HepG2 (cell line): ENCODE measurements around the gene NAA15. TPM values are rescaled to one million over a fixed set of nuclear protein-coding genes. Genes with fewer than 3 reads are reported as not detected.

Experiments
- GABPB1 ChIP-seq: IDR thresholded peaks from 2 replicates; pipeline ENCODE4 v1.6.1; 2016; ENCODE audit warnings: mild to moderate bottlenecking, missing genetic modification reagents, moderate library complexity, missing compliant biosample characterization
- HDAC2 ChIP-seq: sonication (generic); formaldehyde crosslinking; IDR thresholded peaks from 2 replicates; pipeline ENCODE4 v1.4.0; 2020; ENCODE audit warnings: missing genetic modification reagents
- HNRNPLL ChIP-seq: fragments of 200-400 bp; formaldehyde crosslinking; IDR thresholded peaks from 2 replicates; pipeline ENCODE4 v1.6.1; 2017; ENCODE audit warnings: mild to moderate bottlenecking, low read depth, low read length; ENCODE audit not compliant: poor library complexity, severe bottlenecking
- IKZF1 ChIP-seq: fragments of 450-650 bp; IDR thresholded peaks from 2 replicates; pipeline ENCODE4 v1.7.1; 2016
- KMT2A ChIP-seq: sonication (generic); formaldehyde crosslinking; IDR thresholded peaks from 2 replicates; pipeline ENCODE4 v1.4.0; 2020; ENCODE audit warnings: missing genetic modification reagents
- MEIS2 ChIP-seq: sonication (generic); formaldehyde crosslinking; IDR thresholded peaks from 2 replicates; pipeline ENCODE4 v1.9.0; 2021; ENCODE audit warnings: mild to moderate bottlenecking, missing genetic modification reagents
- MZF1 ChIP-seq: sonication (generic); formaldehyde crosslinking; IDR thresholded peaks from 2 replicates; pipeline ENCODE4 v1.8.1; 2023; ENCODE audit warnings: mild to moderate bottlenecking, missing genetic modification reagents, borderline replicate concordance
- NRL ChIP-seq: sonication (generic); formaldehyde crosslinking; IDR thresholded peaks from 2 replicates; pipeline ENCODE4 v1.5.0; 2020; ENCODE audit warnings: missing genetic modification reagents, mild to moderate bottlenecking, moderate library complexity, borderline replicate concordance
- ZNF138 ChIP-seq: sonication (generic); formaldehyde crosslinking; IDR thresholded peaks from 2 replicates; pipeline ENCODE4 v1.5.0; 2020; ENCODE audit warnings: mild to moderate bottlenecking, low read depth, missing genetic modification reagents
- ZNF282 ChIP-seq: fragments of 450-650 bp; IDR thresholded peaks from 2 replicates; pipeline ENCODE4 v1.6.1; 2018; ENCODE audit not compliant: partially characterized antibody
- ZNF431 ChIP-seq: sonication (generic); formaldehyde crosslinking; IDR thresholded peaks from 2 replicates; pipeline ENCODE4 v1.9.0; 2022; ENCODE audit warnings: missing genetic modification reagents, low read depth, mild to moderate bottlenecking, borderline replicate concordance
- ZNF644 ChIP-seq: IDR thresholded peaks from 2 replicates; pipeline ENCODE4 v1.6.1; 2016; ENCODE audit warnings: low read depth
- ZNF713 ChIP-seq: sonication (generic); formaldehyde crosslinking; IDR thresholded peaks from 2 replicates; pipeline ENCODE4 v1.4.0; 2020; ENCODE audit warnings: mild to moderate bottlenecking, missing genetic modification reagents
- ZNF781 ChIP-seq: sonication (generic); formaldehyde crosslinking; IDR thresholded peaks from 2 replicates; pipeline ENCODE4 v1.5.1; 2020; ENCODE audit warnings: borderline replicate concordance, mild to moderate bottlenecking, missing genetic modification reagents; ENCODE audit errors: not compliant biosample characterization
- ZNF879 ChIP-seq: sonication (generic); formaldehyde crosslinking; IDR thresholded peaks from 2 replicates; pipeline ENCODE4 v1.8.1; 2023; ENCODE audit warnings: missing genetic modification reagents
- polyA plus RNA-seq, 8 experiments: library from polyadenylated mRNA; depleted of rRNA in 3 of 8; stranded (reverse) in 7 of 8; unstranded in 1 of 8; fragments of >200 nt; fragmentation: Illumina TruSeq in 4 of 8; extraction: Trizol in 4 of 8; gene quantifications; 2 replicates each; pipeline versions ENCODE4 v1.2.1 to v1.2.3, GENCODE V29; 2011 to 2016; ENCODE audit warnings: low read depth in 4 of 8, missing spikeins in 1 of 8, mixed read lengths in 1 of 8; ENCODE audit not compliant: insufficient read depth in 1 of 8
- total RNA-seq, 5 experiments: library from RNA; depleted of rRNA; stranded (reverse); fragments of >200 nt; fragmentation: Illumina TruSeq; extraction: Trizol; gene quantifications; 2 replicates each; pipeline ENCODE4 v1.2.3, GENCODE V29; 2016; ENCODE audit warnings: low read depth in 1 of 5
- TF ChIP-seq, protein P1 (sequence below): sonication (generic); formaldehyde crosslinking; IDR thresholded peaks from 2 replicates; pipeline ENCODE4 v1.4.0; 2020; ENCODE audit warnings: missing genetic modification reagents, mild to moderate bottlenecking, borderline replicate concordance
- TF ChIP-seq, protein P2 (sequence below): IDR thresholded peaks from 2 replicates; pipeline ENCODE4 v1.6.1; 2016; ENCODE audit warnings: missing compliant biosample characterization, missing genetic modification reagents, borderline replicate concordance
- TF ChIP-seq, protein P3 (sequence below): sonication (generic); formaldehyde crosslinking; IDR thresholded peaks from 2 replicates; pipeline ENCODE4 v1.5.1; 2020; ENCODE audit warnings: mild to moderate bottlenecking, moderate library complexity, missing genetic modification reagents
- TF ChIP-seq, protein P4 (sequence below): sonication (generic); formaldehyde crosslinking; IDR thresholded peaks from 2 replicates; pipeline ENCODE4 v1.8.1; 2022; ENCODE audit warnings: mild to moderate bottlenecking, missing genetic modification reagents
- TF ChIP-seq, protein P5 (sequence below): sonication (generic); formaldehyde crosslinking; conservative IDR thresholded peaks from 2 replicates; pipeline ENCODE4 v1.4.0; 2020; ENCODE audit warnings: missing genetic modification reagents
- TF ChIP-seq, protein P6 (sequence below): sonication (generic); formaldehyde crosslinking; IDR thresholded peaks from 2 replicates; pipeline ENCODE4 v1.8.1; 2023; ENCODE audit warnings: mild to moderate bottlenecking, moderate library complexity, missing genetic modification reagents

Gene NAA15
- total and polyA plus RNA-seq, 2 of the 13 experiments (the other 11 are each of a cell fraction or from before 2014, with no cell fraction given), result 6.2 to 50.2 TPM

DNA sequence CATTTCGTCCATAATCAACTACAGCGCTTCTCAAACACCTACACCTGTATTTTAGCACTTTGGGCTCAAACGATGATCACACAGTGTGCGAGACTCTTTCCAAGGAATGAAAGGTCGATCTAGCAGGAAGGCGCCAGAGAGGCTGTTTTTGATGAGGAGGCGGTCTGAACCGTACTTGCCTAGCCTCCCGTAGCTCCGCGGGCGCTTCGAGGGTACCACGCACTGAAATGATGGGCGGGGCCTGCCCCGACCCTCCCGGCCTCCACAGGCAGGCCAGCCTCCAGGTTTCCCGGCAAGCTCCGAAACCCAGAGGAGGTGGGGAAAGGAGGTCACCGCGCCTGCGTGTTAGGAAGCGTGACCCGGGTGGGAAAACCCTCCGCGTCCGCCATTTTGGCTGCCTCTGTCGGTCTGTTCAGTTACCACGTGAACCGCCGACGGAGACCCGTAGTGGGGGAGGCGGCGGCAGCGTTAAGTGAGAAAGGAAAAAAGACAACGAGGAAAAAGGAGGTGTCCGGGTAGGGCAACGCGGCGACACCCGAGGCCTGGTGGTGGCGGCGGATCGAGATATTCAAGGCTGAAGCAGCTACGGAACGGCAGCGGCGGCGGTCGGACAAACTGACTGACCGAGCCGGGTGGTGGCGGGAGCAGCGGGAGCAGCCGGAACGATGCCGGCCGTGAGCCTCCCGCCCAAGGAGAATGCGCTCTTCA lies at the start of gene NAA15 (continued):
- TF ChIP-seq MEIS2 (CRISPR knock-in tag) (peak; percentile 43; the same call in 1 of the 2 replicates), KMT2A (CRISPR knock-in tag) (peak; percentile 95), ZNF713 (CRISPR knock-in tag) (no peak), NRL (CRISPR knock-in tag) (peak; percentile 84; the same call in 1 of the 2 replicates), HDAC2 (CRISPR knock-in tag) (peak; percentile 57; the same call in 1 of the 2 replicates), ZNF879 (CRISPR knock-in tag) (0 out of 2 replicates have a peak, but pooled peaks have one; percentile 19), ZNF644 (CRISPR knock-in tag) (no peak), ZNF282 (no peak), IKZF1 (no peak), HNRNPLL (peak; percentile 68), ZNF431 (CRISPR knock-in tag) (0 out of 2 replicates have a peak, but pooled peaks have one; percentile 24), ZNF138 (CRISPR knock-in tag) (no peak), MZF1 (CRISPR knock-in tag) (no peak), GABPB1 (CRISPR knock-in tag) (peak; percentile 98), ZNF781 (CRISPR knock-in tag) (no peak)
- TF ChIP-seq, protein P1, sequence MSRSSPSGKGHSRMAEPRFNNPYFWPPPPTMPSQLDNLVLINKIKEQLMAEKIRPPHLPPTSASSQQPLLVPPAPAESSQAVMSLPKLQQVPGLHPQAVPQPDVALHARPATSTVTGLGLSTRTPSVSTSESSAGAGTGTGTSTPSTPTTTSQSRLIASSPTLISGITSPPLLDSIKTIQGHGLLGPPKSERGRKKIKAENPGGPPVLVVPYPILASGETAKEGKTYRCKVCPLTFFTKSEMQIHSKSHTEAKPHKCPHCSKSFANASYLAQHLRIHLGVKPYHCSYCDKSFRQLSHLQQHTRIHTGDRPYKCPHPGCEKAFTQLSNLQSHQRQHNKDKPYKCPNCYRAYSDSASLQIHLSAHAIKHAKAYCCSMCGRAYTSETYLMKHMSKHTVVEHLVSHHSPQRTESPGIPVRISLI (CRISPR knock-in tag), result no peak
- TF ChIP-seq, protein P2, sequence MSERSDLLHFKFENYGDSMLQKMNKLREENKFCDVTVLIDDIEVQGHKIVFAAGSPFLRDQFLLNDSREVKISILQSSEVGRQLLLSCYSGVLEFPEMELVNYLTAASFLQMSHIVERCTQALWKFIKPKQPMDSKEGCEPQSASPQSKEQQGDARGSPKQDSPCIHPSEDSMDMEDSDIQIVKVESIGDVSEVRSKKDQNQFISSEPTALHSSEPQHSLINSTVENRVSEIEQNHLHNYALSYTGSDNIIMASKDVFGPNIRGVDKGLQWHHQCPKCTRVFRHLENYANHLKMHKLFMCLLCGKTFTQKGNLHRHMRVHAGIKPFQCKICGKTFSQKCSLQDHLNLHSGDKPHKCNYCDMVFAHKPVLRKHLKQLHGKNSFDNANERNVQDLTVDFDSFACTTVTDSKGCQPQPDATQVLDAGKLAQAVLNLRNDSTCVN (CRISPR knock-in tag), result no peak
- TF ChIP-seq, protein P3, sequence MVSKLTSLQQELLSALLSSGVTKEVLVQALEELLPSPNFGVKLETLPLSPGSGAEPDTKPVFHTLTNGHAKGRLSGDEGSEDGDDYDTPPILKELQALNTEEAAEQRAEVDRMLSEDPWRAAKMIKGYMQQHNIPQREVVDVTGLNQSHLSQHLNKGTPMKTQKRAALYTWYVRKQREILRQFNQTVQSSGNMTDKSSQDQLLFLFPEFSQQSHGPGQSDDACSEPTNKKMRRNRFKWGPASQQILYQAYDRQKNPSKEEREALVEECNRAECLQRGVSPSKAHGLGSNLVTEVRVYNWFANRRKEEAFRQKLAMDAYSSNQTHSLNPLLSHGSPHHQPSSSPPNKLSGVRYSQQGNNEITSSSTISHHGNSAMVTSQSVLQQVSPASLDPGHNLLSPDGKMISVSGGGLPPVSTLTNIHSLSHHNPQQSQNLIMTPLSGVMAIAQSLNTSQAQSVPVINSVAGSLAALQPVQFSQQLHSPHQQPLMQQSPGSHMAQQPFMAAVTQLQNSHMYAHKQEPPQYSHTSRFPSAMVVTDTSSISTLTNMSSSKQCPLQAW (CRISPR knock-in tag), result peak; percentile 72; the same call in 1 of the 2 replicates
- TF ChIP-seq, protein P4, sequence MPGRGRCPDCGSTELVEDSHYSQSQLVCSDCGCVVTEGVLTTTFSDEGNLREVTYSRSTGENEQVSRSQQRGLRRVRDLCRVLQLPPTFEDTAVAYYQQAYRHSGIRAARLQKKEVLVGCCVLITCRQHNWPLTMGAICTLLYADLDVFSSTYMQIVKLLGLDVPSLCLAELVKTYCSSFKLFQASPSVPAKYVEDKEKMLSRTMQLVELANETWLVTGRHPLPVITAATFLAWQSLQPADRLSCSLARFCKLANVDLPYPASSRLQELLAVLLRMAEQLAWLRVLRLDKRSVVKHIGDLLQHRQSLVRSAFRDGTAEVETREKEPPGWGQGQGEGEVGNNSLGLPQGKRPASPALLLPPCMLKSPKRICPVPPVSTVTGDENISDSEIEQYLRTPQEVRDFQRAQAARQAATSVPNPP (CRISPR knock-in tag), result 0 out of 2 replicates have a peak, but pooled peaks have one; percentile 60
- TF ChIP-seq, protein P5, sequence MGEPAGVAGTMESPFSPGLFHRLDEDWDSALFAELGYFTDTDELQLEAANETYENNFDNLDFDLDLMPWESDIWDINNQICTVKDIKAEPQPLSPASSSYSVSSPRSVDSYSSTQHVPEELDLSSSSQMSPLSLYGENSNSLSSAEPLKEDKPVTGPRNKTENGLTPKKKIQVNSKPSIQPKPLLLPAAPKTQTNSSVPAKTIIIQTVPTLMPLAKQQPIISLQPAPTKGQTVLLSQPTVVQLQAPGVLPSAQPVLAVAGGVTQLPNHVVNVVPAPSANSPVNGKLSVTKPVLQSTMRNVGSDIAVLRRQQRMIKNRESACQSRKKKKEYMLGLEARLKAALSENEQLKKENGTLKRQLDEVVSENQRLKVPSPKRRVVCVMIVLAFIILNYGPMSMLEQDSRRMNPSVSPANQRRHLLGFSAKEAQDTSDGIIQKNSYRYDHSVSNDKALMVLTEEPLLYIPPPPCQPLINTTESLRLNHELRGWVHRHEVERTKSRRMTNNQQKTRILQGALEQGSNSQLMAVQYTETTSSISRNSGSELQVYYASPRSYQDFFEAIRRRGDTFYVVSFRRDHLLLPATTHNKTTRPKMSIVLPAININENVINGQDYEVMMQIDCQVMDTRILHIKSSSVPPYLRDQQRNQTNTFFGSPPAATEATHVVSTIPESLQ (CRISPR knock-in tag), result no peak
- TF ChIP-seq, protein P6, sequence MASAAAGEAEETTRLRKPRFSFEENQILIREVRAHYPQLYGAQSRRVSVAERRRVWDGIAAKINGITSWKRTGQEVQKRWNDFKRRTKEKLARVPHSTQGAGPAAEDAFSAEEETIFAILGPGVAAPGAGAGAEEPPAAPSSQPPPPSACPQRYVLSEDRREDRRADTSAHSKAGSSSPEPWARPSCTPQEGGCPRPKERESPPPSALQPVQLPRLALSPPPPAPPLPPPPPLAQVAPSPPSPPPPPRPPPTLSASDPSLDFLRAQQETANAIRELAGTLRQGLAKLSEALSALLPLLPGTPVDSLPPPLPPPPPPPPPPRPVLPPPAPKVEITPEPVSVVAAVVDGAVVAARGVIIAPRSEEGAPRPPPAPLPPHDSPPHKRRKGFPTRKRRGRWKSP (CRISPR knock-in tag), result no peak; the same call in 1 of the 2 replicates
